ENCODE results near the gene MTUS2. TPM values are rescaled to one million over a fixed set of nuclear protein-coding genes. Genes with fewer than 3 reads are reported as not detected.

The MTUS2 gene
- total RNA-seq, 1 experiment from 2014 or later, result 1.7 TPM

DNA sequence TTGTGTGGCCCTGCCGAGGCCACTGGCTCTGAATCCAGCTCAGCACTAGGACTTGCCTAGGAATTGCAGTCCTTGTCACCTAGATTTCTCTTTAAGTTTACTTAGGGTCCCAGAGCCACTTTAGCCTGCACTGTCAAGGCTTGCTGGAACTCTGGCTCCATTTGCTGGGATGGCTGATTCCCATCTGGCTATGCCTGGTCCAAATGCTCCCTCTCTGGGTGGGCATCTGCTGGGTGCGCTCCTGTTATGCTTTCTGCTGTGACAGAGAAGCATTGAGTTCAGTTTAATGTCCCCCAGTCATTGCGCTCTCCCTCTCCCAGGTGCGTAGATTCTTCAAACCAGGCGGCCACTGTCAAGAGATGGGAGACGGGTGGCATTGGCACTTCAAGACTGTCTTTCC, 102.2 kb downstream of the MTUS2 start:
- TF ChIP-seq, protein P1, sequence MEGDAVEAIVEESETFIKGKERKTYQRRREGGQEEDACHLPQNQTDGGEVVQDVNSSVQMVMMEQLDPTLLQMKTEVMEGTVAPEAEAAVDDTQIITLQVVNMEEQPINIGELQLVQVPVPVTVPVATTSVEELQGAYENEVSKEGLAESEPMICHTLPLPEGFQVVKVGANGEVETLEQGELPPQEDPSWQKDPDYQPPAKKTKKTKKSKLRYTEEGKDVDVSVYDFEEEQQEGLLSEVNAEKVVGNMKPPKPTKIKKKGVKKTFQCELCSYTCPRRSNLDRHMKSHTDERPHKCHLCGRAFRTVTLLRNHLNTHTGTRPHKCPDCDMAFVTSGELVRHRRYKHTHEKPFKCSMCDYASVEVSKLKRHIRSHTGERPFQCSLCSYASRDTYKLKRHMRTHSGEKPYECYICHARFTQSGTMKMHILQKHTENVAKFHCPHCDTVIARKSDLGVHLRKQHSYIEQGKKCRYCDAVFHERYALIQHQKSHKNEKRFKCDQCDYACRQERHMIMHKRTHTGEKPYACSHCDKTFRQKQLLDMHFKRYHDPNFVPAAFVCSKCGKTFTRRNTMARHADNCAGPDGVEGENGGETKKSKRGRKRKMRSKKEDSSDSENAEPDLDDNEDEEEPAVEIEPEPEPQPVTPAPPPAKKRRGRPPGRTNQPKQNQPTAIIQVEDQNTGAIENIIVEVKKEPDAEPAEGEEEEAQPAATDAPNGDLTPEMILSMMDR (IDR thresholded peaks at IDR 0.05; ENCODE audit: insufficient read depth in 1 of 2, low read depth in 1 of 2, low read length in 1 of 2, severe bottlenecking in 1 of 2, unreplicated experiment in 1 of 2), result no peak
- no peaks in the 10 kb centered on the region for H3K4me1 Mint-ChIP-seq (ENCODE audit: low read depth, unreplicated experiment)
- H3K4me1 ChIP-seq, result no peaks in the 10 kb centered on the region
- H3K9me3 ChIP-seq, result no peaks in the 10 kb centered on the region
- no TSS peak for BruUV-seq (replicated peaks)
- no peak overlapping the region for H3K27ac Mint-ChIP-seq (ENCODE audit: unreplicated experiment)
- H3K27me3 Mint-ChIP-seq (ENCODE audit: insufficient read depth, unreplicated experiment), result peaks cover 11% of the 10 kb centered on the region
- H3K4me3 Mint-ChIP-seq (ENCODE audit: unreplicated experiment), result no peak overlapping the region
- ChIA-PET POLR2A (no interaction called here), CTCF (no interaction called here)
- H3K27me3 ChIP-seq (replicated peaks; ENCODE audit: control insufficient read depth, insufficient read depth, low read length), result no peaks in the 10 kb centered on the region; the same call in 1 of the 2 replicates
- DNase-seq, result no peak
- H3K4me3 ChIP-seq (ENCODE audit: low read depth, low read length), result no peak overlapping the region
- no peaks in the 10 kb centered on the region for H3K36me3 ChIP-seq (ENCODE audit: control insufficient read depth, insufficient read depth, low read length)
- intact Hi-C loops (cut with micrococcal nuclease; ENCODE audit: unreplicated experiment), result no loop called here
- H3K9me3 Mint-ChIP-seq (ENCODE audit: unreplicated experiment), result peaks cover 4% of the 10 kb centered on the region
- no peaks in the 10 kb centered on the region for H3K36me3 Mint-ChIP-seq (ENCODE audit: insufficient read depth, unreplicated experiment)

DNA sequence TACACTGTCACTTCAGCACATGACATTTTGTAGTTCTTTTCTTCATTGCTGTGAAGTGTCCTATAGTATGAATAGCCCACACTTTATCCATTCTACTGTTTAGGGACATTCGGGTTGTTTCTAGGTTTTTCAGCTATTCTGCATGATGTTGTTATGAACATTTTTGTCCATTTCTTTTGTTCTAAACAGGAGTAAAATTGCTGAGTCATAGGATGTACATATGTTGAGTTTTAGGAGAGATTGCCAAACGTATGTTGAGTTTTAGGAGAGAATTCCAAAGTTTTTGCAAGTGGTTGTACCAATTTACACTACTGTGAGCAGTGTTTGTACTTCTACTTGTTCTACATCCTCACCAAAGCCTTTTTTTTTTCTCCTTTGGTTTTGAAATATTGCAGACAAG, 115.0 kb downstream of the MTUS2 start:
- Mint-ChIP-seq H3K4me1 (ENCODE audit: low read depth, unreplicated experiment) (no peaks in the 10 kb centered on the region), H3K4me3 (ENCODE audit: unreplicated experiment) (no peak overlapping the region), H3K27ac (ENCODE audit: unreplicated experiment) (no peak overlapping the region), H3K36me3 (ENCODE audit: insufficient read depth, unreplicated experiment) (no peaks in the 10 kb centered on the region), H3K27me3 (ENCODE audit: insufficient read depth, unreplicated experiment) (peaks cover 9% of the 10 kb centered on the region), H3K9me3 (ENCODE audit: unreplicated experiment) (no peaks in the 10 kb centered on the region)
- H3K27me3 ChIP-seq (replicated peaks; ENCODE audit: control insufficient read depth, insufficient read depth, low read length), result no peaks in the 10 kb centered on the region
- intact Hi-C loops (cut with micrococcal nuclease; ENCODE audit: unreplicated experiment), result no loop called here
- no peak for DNase-seq
- TF ChIP-seq, protein P1 (IDR thresholded peaks at IDR 0.05; ENCODE audit: insufficient read depth in 1 of 2, low read depth in 1 of 2, low read length in 1 of 2, severe bottlenecking in 1 of 2, unreplicated experiment in 1 of 2), result no peak
- no peaks in the 10 kb centered on the region for H3K36me3 ChIP-seq (ENCODE audit: control insufficient read depth, insufficient read depth, low read length)
- ChIA-PET CTCF (no interaction called here), POLR2A (no interaction called here)
- no TSS peak for BruUV-seq (replicated peaks)
- no peaks in the 10 kb centered on the region for H3K9me3 ChIP-seq
- H3K4me1 ChIP-seq, result no peaks in the 10 kb centered on the region
- H3K4me3 ChIP-seq (ENCODE audit: low read depth, low read length), result no peak overlapping the region

DNA sequence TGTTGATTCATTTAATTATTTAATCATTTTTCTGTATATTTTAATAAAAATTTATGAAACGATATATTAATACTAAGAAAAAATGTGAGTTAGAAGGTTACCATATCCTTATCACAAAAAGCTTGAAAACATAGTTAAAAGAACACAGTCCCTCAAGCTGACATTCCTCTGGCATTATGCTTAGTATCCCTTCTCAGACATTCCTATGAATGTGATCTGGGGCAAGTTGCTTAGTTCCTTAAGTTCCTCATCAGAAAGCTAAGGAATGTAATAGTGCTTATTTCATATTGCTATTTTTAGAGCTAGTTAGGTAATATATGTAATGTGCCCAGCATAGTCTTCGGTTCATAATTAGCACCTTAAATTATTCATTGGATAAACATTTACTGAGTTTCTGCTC, 122.8 kb downstream of the MTUS2 start:
- intact Hi-C loops (cut with micrococcal nuclease; ENCODE audit: unreplicated experiment), result no loop called here
- ChIA-PET CTCF (no interaction called here), POLR2A (no interaction called here)
- no peak overlapping the region for H3K4me3 Mint-ChIP-seq (ENCODE audit: unreplicated experiment)
- Histone ChIP-seq H3K36me3 (ENCODE audit: control insufficient read depth, insufficient read depth, low read length) (no peaks in the 10 kb centered on the region), H3K27me3 (replicated peaks; ENCODE audit: control insufficient read depth, insufficient read depth, low read length) (no peaks in the 10 kb centered on the region), H3K4me3 (ENCODE audit: low read depth, low read length) (no peak overlapping the region), H3K9me3 (no peaks in the 10 kb centered on the region), H3K4me1 (no peaks in the 10 kb centered on the region)
- H3K9me3 Mint-ChIP-seq (ENCODE audit: unreplicated experiment), result no peaks in the 10 kb centered on the region
- no TSS peak for BruUV-seq (replicated peaks)
- no peaks in the 10 kb centered on the region for H3K4me1 Mint-ChIP-seq (ENCODE audit: low read depth, unreplicated experiment)
- TF ChIP-seq, protein P1 (IDR thresholded peaks at IDR 0.05; ENCODE audit: insufficient read depth in 1 of 2, low read depth in 1 of 2, low read length in 1 of 2, severe bottlenecking in 1 of 2, unreplicated experiment in 1 of 2), result no peak
- no peaks in the 10 kb centered on the region for H3K36me3 Mint-ChIP-seq (ENCODE audit: insufficient read depth, unreplicated experiment)
- DNase-seq, result no peak
- no peak overlapping the region for H3K27ac Mint-ChIP-seq (ENCODE audit: unreplicated experiment)
- peaks cover 3% of the 10 kb centered on the region for H3K27me3 Mint-ChIP-seq (ENCODE audit: insufficient read depth, unreplicated experiment)
